Stimulated activated CD4-positive, alpha-beta T cell treated with anti-CD3 and anti-CD28 coated beads, Interleukin-2, amount 100 ng/mL, for 4 hours (primary cell): ENCODE data around the gene POLR3K.

Experiments
- DNase-seq: peaks from one replicate; pipeline ENCODE4 v3.0.0-alpha.2; 2020; ENCODE audit warnings: low read depth

Gene POLR3K

DNA sequence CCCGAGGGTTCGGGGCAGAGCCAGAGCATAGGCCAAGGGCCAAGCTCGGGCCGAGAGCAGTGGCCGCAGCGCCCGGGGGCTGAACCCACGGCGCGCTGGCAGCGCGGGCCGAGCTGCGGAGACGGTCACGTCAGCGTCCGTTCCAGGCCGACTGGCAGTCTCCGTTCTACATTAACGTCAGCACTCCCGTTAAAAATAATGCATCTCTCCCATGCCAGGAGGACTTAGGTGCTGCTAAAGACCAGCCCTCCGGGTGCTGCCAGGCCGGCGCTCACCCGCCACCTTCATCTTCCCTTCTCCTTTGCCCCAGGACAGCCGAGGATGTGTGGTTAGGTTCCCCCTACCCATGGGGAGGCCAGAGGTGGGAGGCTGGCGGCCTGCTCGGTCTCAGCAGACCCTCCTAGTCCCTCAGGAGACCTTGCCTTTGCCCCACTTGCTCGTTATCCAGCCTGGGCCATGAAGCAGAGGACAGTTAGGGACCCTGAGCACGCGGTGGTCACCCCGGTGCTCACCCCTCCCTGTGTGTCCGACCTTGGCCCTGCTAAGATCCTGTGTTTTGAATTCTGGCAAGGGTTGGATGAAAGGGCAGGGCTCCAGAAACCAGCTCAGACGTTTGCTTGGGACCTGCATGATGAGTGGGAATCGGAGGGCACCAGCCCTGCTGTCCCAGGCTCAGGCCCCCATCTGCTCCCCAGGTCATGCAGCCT, 25.2 kb upstream of the POLR3K start:
- DNase-seq = no peak

DNA sequence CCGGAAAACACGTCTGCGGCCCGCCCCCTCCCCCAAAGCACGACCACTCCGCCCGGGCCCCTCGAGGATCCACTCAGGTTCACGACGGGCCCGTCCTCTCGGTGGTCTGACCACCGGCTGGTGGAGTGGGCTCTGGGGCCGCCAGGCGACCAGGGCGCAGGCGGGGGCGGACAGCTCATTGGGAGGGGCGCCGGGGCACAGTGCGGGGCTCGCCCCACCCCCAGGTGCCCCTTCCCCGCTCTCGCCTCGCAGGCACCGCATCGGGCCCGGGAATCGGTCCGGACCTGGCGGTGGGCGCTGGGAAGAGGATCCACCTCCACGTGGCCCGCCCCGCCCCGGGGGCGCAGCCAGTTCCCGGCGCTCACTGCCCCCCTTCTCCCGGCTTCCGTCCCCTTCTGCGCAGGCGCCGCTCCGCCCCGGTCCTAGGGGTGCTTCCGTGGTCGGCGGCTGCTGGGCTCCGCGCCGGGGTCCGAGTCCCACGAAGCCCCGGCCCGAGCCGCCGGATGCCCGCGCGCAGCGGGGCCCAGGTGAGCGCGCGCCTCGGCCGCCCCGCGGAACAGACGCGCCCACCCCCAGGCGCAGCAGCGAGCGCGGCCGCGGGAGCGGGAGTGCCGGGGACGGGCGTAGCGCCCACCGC, 24.5 kb upstream of the POLR3K start, which contains the start of gene MPG:
MPG (plus strand) TSS at position 419 of the 637 bp plus-strand sequence; CDS start at position 504, 85 bp downstream.
- DNase-seq = peak; percentile 75

DNA sequence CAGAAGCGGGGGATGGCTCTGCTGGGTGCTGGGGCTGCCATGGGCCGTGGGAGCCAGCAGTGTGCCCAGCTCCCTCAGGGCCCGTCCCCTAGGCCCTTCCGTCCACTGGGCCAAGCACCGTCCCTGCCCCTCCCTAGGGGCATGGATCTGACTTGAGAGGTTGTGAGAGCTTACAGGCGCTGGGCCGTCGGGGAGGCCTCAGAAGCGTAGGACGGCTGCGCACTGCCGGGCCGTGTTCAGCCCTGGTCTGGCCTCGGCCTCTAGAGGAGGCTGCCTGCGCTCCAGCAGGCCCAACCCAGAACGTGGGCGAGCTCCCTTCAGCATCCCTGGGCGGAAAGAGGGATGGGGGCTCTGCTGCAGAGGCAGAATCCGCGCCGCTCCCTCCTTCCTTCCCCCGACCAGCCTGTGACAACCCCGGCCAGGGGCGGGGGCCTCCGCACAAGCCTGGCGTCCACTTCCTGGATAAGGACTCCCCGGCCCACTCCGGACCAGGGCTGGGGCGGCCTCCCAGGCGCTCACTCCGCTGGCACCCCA, 23.9 kb upstream of the POLR3K start:
- DNase-seq = peak; percentile 7

DNA sequence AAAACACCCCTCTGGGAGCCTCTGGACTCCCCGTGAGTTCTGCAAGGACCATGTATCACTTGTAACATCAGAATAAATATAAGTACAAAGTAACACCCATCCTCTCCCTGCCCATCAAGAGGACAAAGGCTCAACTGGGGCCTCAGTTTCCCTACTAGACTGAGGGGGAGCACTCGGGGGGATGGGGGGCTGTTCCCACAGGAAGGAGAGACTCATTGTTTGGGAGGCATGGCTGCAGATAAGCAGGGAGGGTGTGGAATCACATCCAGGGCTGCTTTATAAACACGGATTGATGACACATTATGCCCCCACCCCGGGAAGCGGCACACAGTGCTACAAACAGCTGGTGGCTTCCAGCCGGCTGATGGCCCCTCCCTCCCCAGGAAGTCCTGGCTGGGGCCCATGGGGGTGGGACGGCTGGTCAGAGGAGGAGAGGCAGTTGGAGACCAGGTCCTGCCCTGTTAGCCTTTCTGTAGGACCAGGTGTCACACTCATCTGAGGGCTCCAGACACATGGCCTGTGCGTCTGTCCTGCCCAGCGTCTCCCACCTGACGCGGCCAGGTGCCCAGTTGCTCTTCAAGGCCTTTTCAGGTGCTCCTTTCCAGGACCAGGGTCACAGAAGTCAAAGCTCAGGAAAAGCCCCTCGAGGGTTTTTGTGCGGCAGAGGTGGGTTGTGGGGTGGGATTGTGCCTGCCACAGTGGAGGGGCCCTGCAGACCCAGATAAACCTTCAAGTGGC, 23.3 kb upstream of the POLR3K start:
- no peak for DNase-seq

DNA sequence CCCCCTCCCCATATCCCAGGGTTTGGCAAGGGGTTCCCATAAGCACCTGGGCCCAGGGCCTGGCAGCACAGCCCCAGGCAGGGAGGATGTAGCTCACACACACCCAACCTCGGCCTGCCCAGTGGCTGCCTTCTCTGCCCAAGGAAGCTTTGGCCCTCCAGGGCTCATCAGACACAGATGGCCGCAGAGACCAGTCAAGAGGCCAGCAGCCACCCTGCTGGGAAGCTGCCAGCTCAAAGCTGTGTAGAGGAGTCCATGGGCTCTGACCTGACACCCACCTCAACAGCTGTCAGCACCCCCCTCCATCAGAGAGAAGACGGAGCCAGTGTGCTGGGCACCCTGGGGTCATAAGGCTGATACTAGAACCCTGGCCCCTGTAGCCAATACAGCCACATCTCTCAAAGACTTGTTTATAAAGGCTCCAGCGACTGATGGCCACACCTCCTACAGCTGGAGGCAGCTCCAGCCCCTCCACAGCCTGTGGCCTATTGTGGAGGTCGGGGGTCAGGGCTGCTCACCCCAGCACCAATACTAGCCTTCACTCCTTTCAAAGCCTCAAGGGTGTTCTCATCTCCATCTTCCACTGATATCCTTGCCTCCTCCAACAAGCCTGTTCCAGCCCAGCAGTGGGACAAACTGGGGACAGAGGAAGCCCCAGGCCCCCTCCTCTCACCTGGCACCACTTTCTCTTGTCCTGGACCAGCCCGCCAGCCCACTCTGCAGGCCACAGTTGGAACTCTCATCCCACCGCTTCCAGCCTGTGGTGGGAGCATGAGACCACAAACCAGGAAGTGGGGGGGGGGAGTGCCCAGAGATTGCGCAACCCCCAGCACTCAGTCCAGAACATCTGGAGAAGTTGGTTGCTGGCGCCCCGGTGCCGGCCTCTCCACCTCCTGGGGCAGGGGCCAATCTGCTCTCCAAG, 22.4 kb upstream of the POLR3K start:
- DNase-seq = no peak

DNA sequence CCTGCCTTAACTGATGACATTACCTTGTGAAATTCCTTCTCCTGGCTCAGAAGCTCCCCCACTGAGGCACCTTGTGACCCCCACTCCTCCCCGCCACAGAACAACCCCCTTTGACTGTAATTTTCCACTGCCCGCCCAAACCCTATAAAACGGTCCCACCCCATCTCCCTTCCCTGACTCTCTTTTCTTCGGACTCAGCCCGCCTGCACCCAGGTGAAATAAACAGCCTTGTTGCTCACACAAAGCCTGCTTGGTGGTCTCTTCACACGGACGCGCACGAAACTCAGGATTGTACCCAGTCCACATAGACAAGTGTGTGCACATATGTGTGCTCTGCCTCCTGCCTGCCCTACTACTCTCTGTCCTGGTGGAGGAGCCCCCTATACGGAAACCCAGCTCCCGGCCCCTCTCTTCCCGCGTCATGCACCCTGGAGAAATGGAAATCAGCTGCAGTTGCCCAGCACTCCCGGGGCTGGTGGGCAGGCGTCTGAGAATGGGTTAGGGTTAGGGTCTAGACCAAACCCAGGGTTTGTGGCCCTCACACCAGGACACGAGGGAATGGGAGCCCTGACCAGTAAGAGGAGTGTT, 21.4 kb upstream of the POLR3K start:
- DNase-seq = no peak

DNA sequence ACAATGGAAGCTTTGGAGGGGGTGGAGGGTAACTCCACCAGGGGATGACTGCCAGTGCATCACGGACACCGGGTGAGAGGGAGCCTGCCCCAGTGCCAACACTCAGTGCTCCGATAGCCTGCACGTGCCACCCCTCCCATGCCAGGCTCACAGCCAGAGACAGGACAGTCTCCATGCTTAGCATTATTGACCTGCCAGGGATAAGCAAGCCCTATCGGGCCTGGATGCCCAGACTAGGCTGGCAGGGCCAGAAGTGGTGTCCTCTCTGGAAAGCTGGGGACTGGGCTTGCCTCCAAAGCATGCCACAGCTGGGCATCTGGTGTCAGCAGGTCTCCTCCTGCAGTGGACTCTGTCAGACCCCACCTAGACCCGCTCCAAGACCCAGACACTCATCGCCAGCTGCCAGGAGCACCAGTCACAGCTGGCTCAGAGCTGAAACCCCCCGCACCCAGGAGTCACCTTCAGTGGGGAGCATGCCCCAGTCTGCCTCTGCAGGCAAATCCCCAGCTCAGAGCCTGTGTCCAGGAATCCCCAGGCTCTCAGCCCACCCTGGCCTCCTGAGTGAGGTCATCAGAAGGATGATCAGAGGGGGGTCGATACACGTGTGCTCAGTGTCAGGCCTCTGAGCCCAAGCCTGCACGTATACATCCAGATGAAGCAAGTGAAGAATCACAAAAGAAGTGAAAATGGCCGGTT, 20.8 kb upstream of the POLR3K start:
- DNase-seq = no peak

DNA sequence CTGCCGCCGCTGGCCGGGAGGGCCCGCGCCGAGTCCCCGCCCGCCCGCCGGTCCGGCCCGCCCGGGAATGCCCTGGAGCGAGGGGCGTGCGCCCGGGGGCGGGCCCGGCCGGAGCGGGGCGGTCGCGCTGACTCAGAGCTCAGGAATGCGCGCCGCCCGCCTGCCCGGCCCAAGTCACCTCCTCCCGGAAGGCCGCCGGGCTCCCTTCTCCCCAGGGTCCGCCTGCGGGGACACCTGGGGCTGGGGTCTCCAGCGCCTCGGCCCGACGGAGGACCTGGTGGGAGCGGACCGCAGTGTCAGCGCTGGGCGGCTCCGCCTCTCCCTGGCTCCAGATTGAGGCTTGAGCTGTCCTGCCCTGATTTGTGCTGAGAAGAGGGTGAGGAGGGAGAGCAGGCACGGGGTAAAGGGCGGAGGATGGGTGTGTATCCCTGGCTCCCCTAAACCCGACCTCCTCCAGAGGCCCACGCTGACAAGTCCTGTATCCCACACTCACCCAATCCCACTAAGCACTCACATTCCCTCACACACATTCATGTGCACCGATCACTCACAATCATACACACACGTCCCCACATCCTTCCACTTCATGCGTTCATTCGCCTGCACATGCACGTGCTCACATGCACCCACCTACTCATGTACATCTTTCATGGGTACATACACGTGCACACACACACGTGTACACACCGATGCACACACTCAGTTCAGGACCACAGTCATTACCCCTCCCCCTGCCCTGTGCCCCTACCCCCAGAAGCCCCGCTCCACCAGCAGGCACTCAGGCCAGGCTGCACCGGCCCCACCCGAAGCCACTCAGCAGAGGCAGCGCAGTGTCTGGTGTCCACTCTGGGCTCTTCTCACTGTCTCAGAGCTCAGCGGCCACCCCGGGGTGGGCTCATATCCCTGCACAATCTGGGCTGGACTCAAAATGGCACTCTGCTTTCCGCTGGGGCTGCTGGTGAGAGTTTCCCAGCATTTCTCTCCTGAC, 19.4 kb upstream of the POLR3K start, which contains the start of gene RHBDF1:
RHBDF1 (minus strand) TSS at position 71 of the 988 bp plus-strand sequence. CDS start 7,616 bp downstream, outside the sequence.
- no peak for DNase-seq

DNA sequence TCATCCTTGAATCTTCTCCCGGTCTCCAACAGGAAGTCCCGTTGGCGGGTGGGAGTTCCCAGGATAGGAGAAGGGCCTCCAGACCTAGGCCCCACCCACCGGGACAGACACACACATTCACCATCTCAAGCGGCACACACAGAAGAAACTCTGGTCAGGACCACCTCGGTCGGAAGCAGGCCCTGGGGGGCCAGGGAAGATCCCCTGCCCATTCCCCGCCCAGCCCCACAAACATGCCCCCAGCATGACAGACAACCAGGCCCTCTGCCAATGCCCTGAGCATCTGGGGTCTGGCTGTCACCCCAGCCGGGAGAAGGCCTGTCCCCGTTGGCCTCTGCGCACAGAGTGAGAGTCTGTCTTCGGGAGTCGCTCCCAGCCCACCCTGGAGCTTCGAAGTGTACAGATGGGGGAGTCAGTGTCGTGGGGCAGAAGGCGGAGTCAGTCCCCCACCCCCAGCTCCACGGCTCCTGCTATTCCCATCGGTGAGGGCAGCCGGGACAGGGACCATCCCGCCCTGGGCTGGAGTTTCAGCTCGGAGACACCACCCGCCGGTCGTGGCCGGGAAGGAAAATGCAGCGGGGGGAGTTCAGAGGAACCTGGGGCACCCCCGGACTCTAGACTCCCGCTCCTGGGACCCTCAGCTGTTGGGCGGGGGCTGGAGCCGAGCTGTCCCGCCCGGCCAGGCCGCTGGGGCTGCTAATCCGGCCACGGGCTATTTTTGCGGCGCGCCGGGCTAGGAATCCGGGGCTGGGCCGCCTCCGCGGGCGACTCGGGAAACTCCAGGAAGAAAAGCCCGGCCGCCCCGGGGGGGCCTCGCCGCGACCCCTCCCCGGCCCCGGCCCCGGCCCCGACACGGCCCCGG, 18.4 kb upstream of the POLR3K start:
- DNase-seq = no peak

DNA sequence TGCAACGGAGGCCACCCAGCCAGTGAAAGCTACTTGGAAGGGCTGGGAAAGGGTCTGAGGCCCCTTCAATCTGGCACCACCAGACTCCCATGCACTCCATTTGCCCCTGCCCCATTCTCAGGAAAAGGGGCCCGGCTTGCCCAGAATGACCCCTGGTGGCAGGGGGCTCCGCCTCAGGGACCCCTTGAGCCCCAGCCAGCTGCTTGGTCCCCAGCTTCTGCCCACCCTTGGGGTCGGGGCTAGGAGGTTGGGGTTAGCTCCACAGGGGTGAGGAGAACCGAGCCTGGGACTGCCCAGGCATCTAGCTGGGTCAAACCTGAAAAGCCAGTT, 17.8 kb upstream of the POLR3K start:
- no peak for DNase-seq

DNA sequence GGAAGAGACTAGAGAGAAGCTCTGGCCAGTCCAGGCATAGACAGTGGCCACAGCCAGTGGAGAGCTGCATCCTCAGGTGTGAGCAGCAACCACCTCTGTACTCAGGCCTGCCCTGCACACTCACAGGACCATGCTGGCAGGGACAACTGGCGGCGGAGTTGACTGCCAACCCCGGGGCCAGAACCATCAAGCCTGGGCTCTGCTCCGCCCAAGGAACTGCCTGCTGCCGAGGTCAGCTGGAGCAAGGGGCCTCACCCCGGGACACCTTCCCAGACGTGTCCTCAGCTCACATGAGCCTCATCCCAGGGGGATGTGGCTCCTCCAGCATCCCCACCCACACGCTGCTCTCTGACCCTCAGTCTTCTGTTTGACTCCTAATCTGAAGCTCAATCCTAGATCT, 15.8 kb upstream of the POLR3K start:
- no peak for DNase-seq

DNA sequence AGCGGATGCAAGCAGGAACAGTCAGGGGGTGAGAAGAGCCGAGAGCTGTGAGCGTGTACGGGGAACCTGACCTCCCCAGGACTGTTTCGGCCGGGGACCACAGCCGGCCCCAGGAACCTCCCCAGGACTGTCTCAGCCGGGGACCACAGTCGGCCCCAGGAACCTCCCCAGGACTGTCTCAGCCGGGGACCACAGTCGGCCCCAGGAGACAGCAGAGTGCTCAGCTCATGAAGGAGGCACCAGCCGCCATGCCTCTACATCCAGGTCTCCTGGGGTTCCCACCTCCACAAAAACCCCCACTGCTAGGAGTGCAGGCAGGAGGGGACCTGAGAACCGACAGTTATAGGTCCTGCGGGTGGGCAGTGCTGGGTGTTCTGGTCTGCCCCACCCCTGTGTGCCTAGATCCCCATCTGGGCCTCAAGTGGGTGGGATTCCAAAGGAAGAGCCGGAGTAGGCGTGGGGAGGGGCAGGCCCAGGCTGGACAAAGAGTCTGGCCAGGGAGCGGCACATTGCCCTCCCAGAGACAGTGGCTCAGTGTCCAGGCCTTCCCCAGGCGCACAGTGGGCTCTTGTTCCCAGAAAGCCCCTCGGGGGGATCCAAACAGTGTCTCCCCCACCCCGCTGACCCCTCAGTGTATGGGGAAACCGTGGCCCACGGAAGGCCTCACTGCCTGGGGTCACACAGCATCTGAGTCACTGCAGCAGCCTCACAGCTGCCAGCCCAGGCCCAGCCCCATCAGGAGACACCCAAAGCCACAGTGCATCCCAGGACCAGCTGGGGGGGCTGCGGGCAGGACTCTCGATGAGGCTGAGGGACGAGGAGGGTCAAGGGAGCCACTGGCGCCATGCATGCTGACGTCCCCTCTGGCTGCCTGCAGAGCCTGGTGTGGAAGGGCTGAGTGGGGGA, 14.7 kb upstream of the POLR3K start:
- no peak for DNase-seq

DNA sequence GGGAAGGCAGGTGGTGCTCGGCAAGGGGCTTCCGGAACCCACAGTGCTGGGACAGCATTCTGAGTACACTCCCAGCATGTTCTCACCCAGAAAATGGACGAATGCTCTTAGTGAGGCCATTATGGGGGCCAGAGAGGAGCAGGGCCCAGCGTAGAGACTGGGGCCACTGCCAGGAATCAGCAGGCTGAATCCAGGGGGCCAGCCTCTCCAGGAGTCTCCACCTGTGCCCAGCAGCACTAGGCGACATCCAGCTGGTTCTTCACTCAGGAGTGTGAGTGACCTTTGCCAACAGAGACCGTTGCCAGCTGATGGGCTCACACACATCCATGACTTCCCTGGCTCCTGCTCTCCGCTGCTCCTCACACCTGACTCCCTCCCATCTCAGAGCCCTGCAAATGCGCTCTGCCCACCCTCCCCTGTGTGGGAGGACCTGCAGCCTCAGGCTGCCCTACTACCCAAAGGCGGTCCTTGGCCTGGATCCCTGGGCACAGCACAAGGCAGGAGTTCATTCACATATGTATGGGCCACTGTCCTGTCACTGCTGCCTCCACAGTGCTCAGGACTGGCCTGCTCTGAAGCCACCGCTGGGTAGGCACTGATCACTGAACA, 13.9 kb upstream of the POLR3K start:
- DNase-seq = no peak

DNA sequence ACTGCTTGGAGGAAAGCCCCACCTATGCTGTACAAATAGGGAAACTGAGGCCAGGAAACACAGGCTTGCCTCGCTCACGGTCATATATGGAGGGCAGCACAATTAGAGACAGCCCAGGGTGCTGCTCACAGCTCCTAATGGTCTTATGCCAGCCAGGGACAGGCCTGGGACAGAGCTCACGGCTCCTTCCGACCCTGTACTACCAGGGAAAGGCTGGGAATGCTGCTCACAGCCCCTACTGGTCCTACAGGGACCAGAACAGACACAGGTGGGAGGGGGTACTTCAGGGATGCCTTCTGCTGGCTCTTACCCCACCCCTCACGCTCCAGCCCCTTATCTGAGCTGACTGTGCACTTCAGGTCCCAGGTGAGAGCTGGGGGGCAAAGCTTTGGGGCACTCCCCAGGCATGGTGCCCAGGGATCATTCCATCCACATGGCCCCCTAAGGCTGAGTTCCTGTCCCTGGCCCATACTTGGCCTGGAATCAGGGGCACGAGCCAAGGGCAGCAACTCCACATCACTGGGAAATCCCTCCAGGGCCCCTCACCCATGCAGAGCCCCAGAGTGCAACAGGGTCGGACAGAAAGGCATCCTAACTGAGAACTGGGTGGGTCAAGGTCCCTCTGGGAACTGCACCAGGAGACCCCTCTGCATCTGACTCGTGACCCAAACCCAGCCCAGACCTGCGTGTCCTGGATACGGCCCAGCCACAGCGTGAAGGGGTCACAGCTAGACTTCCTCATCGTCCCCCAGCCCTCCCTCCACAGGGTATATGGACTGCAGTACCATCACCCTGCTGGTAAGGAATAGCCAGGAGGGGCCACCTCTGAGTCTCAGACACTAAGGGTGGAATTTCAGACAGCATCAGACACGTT, 13.1 kb upstream of the POLR3K start:
- DNase-seq = no peak

DNA sequence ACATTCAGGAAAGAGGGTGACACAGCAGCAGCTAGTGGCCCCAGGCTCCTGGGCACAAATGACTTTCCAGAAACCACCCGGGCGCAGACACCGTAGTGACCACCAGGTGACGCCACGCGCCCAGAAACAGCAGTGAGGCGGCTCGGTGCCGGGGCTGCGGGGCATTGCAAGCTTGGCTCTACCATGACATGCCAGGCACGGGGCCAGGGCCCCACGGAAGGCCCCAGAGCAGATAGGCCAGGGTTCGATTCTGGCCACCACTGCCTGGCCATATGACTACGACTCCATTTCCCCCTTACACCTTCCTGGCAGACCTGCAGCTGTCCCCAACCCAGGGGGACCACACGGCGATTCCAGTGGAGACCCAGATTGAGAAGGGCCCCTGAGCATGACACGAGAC, 12.3 kb upstream of the POLR3K start:
- peak; percentile 69 for DNase-seq

DNA sequence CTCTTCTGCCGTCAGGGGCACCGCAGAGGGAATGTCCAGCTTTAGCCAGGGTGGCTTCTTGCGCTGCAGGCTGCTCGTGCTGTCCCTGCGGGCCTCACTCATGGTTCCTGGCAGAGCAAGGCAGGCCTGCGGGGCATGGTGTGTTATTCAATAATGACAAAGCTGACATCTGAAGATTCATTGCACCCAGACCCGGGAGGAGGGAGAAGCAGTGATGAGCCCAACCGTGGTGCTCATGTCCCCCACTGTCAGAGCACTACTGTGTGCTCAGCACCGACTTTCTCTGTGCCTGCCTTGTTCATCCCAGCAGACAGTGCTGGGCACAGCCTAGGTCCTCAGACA, 11.5 kb upstream of the POLR3K start:
- DNase-seq = no peak
